CD4-positive, alpha-beta T cell treated with Interleukin-15 for 4 hours (primary cell): Measurements from ENCODE around the gene PODXL2.
"Not testable (repeated sequence)": the region's sequence is repeated elsewhere in the genome, so short reads cannot be mapped to it uniquely, and the experiment has no call there.

Experiments used
- DNase-seq: peaks from one replicate; pipeline ENCODE4 v3.0.0-alpha.2; 2020; ENCODE audit warnings: low spot score

Gene PODXL2

DNA sequence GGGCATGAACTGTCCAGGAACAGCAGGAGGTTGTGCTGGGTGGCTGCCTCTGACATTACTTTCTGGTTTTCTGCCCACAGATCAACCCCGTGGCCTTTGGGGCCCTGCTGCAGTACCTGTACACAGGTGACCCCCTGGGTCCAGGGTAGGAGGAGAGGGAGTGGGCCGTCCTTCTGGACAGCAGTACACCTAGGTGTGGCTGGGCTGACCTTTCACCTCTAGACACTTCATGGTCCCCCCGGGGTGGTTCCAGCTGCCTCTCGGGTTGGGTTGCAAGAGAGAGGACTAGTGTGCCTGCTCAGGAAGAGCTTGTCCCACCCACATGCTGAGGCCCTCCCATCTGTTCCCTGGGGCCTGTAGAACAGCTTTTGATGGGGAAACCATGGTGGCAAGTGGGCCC is 47.5 kb downstream of the PODXL2 start:
- DNase-seq, result no peak

DNA sequence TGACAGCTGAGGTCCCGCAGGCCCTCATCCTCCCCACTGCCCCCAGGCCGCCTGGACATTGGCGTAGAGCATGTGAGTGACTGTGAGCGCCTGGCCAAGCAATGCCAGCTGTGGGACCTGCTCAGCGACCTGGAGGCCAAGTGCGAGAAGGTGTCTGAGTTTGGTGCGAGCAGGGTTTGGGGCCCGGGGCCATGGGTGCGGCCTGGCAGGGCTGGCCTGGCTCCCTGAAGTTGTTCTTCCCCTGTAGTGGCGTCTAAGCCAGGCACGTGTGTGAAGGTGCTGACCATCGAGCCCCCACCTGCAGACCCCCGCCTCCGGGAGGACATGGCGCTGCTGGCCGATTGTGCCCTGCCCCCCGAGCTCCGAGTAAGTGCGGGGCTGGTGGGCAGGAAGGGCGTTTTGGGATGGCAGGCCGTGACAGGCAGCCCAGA is 48.0 kb downstream of the PODXL2 start:
- no peak for DNase-seq

DNA sequence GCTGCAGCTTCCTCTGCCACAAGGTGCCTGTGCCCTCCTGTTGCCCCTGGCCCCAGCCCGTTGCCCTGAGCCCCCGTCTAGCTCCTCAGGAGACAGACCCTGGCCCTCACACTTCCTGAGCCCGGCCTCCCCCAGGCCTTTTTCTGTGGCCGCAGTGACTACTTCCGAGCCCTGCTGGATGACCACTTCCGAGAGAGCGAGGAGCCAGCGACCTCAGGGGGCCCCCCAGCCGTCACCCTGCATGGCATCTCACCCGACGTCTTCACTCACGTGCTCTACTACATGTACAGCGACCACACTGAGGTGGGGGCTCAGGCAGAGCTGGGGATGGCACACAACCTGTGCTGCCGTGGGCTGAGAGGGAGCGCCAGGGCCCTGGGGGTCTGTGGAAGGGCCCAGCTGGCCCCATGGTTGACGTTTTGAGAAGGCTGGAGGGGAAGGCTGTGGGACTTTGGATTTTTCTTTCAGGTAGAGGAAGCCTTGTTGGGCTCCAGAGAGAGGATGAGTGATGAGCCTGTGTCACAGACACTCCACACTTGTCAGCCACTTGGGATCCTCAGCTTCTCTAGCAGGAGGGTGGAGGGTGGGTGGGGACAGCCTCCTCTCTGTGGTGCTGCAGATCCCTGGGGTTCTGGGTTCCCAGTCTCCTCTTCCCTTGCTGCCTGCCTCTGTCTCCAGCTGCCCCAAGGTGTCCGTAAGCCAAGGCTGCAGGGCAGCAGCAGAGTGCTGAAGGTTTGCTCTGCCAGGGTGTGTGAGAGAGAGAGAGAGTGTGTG is 48.7 kb downstream of the PODXL2 start:
- DNase-seq, result no peak

DNA sequence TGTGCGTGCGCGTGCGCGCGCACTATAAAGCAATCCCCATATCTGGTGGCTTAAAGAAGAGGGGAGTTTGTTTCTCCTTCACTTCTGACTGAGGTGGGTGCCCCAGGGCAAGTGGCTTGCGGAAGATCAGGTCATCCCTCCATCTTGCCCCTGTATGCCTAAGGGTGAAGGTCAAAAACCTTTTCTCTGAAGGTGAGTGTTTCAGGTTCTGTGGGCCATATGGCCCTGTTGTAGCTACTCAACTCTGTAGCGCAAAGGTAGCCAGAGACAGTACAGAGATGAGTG is 49.3 kb downstream of the PODXL2 start:
- DNase-seq, result no peak

DNA sequence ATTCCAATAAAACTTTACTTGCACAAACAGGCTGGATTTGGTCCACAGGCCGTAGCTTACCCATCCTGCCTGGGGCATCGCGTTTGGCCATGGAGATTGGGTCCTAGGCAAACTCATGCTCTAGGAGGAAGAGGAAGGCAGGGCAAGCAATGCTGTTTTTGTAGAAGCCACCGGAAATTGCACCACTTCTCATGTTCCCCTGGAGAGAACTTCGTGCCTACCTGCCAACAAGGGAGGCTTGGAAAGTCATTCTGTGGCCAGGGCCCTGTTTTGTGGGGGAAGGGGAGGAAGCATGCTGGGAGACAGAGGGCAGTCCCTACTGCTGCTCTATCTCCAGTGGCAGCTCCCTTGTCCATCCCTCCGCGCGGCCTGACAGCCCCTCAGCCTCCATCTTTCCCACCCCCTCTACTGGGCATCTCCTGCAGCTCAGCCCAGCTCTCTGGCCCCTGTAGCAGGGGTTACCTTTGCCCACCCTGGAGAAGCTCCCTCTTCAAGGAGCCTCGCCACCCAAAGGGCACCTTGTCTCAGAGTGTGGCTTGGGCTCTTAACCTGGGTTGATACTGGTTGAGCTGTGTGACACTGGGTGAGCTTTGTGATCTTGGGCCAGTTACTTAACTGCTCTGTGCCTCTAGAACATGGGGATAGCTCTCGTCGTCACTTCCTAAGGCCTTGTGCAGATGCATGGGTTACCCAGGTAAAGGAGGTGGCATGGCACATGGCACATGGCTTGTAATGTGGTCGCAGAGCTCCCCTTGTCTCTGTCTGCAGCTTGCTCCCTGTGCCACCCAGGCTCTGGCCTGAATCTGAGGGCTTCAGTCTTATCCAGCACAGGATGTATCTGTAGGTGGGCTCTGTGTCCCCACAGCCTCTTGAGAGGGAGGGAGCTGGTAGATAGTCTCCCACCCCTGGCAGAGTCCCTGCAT is 49.9 kb downstream of the PODXL2 start:
- no peak for DNase-seq

DNA sequence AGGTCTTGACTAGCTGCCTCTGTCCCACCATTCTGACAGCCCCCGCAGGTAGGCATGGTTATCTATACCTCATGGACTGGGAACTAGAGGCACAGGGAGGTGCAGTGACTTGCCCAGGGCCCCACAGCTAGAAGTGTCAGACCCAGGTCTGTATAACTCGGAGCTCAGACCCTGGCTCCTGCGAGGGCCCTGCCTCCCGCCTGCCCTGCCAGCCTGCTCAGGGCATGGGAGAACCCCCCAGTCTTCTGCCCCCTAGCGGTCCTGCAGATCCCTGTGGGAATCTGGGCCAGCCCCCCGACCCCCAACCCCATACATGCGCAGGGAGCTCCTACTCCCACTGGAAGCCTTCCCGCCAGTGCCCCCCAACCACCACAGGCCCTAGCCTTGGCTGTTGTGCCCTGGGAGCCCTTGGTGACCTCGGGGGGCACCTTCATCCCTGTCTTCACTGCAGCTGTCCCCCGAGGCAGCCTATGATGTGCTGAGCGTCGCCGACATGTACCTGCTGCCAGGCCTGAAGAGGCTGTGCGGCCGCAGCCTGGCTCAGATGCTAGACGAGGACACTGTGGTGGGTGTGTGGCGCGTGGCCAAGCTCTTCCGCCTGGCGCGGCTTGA is 50.7 kb downstream of the PODXL2 start:
- no peak for DNase-seq

DNA sequence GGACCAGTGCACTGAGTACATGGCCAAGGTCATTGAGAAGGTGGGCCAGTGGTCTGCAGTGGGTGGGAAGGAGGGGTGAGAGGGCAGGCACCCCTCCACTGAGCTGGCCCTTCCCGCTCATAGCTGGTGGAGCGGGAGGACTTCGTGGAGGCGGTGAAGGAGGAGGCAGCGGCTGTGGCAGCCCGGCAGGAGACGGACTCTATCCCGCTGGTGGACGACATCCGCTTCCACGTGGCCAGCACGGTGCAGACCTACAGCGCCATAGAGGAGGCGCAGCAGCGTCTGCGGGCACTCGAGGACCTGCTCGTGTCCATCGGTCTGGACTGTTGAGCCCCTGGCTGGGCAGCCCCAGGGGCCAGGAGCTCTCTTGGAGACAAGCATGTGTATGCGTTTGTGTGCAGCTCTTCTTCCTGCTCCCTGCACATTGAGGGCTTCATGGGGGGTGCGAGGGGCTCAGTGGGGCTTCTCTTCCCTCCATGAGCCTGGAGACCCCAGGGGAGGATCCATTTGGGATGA is 51.2 kb downstream of the PODXL2 start:
- DNase-seq, result no peak

DNA sequence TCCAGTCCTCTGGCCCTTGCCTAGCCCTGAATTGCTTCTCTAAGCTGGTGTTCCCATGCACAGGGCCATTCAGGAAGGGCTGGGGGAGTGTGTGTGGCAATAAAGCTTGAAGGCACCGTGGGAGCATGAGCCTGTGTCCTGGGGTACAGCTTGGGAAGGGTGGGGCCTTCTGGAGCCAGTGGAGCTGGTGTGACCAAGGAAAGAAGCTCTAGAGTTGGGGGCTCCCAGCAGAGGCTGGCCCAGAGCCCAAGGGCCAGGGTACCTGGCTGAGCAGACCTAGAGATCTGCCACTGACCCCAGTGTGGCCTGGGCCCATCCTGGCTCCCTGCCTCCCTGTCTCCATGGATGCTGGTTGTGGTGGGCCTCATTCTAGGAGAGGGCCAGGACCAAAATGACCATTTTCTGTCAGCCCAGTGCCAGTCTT is 51.8 kb downstream of the PODXL2 start:
- DNase-seq, result no peak

DNA sequence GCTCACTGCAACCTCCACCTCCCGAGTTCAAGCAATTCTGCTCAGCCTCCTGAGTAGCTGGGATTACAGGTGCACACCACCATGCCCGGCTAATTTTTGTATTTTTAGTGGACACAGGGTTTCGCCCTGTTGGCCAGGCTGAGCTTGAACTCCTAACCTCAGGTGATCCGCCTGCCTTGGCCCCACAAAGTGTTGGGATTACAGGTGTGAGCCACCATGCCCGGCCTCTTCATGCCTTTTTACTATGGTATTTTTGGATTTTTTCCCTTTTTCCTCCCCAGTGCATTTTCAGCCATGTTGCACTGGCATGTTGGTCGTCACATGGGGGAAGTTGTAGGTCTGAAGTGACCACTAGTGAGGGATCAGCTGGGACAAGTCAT is 53.2 kb downstream of the PODXL2 start:
- DNase-seq, result not testable (repeated sequence)

DNA sequence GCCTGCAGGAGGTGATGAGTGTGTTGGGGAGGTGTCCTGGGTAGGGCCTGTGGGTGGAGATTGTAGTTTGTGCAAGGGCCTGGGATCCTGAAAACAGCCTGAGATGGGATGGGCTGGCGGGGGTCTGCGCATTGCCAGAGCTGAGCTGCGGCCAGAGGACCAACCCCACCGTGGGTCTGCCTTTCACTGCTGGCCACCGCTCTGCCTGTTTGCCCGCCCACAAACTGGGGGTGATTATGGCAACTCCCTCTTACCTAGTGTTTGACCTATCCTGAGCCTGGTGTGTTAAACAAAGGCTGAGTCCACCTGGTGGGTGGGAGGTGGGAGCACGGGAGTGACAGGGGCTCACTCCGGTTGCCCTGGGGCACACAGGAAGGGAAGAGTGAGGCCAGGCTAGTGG is 53.6 kb downstream of the PODXL2 start:
- DNase-seq, result no peak

DNA sequence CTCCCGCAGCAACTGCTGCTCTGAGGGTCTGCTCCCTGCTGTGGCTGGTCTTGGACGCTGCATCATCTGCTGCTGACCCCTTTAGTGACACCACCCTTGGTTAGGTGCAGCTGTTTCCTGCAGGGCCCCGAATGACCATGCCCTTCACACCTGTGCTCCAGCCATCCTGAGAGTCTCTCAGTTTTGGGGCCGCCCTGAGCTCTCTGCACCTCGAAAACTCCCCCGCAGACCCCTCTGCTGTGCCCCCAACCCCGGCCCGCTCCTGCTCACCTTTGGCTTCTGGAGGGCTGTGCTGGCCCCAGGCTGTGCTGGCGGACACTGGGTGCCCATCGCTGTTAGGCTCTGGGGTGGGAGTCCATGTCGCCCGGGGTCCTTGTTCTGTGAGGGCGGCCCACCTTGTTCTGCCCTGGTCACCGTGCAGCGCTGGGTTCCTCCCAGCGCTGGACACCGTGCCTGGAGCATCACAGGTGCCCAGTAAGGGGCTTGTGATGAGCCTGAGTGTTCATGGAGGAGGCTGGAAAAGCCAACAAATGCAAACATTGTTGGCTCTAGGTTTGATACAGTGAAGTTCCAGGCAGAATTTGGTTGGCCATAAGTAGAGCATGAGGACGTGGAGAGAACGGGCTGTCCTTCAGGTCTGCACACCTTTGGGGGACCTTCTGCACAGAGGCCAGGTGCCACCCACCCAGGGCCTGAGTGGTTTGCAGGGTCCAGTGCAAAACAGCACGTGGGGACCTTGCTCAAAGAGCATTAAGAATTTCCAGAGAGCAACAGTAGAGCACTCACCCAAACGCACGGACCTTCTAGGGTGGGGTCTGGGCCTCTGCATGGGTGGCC is 56.1 kb downstream of the PODXL2 start:
- DNase-seq, result no peak

DNA sequence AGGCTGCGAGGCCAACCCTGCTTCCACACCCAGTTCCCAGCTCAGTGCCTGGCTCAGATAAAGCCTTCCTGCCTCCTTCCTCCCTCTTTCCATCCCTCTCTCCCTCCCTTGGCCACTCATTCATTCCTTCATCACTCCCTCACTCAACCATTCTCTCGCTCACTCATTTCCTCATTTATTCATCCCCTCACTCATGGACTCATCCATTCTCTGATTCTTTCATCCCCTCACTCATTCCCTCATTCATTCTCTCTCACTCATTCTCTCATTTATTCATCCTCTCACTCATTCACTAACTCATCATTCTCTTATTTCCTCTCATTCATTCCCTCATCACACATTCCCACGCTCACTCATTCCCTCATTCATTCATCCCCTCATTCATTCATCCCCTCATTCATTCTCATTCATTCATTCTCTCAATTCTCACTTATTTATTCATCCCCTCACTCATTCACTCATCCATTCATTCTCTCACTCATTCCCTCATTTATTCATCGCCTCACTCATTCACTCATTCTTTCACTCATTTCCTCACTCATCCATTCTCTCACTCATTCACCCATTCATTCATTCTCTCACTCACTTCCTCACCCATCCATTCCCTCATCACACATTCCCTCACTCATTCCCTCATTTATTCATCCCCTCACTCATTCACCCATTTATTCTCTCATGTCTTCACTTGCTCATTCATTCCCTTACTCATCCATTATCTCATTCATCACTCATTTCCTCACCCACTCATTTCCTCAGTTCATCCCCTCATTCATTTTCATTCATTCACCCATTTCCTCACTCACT is 56.9 kb downstream of the PODXL2 start:
- DNase-seq, result no peak

DNA sequence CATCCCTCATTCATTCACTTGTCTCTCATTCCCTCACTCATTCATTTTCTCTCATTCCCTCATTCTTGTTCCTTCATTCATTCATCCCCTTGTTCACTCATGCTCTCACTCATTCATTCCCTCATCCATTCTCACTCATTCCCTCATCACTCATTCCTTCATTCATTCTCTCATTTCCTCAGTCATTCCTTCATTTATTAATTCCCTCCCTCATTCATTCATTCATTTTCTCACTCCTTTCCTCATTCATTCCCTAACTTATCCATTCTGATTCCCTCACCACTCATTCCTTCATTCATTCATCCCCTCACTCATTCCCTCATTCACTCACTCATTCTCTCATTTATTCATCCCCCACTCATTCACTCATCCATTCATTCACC is 57.5 kb downstream of the PODXL2 start:
- no peak for DNase-seq

DNA sequence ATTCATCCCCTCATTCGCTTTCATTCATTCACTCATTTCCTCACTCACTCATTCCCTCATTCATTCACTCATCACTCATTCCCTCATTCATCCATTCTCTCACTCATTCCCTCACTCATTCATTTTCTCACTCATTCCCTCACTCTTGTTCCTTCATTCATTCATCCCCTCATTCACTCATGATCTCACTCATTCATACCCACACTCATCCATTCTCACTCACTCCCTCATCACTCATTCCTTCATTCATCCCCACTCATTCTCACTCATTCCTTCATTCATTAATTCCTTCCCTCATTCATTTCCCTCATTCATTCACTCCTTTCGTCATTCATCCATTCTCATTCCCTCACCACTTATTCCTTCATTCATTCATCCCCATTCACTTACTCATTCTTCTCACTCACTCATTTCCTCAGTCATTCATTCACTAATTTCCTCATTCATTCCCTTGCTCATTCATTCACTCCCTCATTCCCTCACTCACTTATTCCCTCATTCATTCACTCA is 58.3 kb downstream of the PODXL2 start:
- DNase-seq, result no peak

DNA sequence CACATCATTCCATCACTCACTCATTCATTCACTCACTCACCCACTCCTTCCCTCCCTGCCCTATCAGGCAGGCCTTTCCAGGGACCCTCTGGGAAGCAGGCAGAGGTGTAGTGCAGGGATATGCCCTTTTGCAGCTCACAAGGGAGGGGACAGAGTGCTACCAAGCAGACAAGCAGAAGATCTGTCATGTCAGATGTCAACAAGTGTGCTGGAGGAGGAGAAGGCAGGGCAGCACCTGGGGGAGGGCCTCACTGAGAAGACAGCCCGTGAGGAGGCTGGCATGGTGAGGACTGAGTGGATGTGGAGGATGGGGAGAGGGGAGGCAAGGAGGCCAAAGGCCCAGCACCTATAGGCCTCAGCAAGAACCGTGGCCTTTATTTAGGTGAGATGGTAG is 59.0 kb downstream of the PODXL2 start:
- no peak for DNase-seq

DNA sequence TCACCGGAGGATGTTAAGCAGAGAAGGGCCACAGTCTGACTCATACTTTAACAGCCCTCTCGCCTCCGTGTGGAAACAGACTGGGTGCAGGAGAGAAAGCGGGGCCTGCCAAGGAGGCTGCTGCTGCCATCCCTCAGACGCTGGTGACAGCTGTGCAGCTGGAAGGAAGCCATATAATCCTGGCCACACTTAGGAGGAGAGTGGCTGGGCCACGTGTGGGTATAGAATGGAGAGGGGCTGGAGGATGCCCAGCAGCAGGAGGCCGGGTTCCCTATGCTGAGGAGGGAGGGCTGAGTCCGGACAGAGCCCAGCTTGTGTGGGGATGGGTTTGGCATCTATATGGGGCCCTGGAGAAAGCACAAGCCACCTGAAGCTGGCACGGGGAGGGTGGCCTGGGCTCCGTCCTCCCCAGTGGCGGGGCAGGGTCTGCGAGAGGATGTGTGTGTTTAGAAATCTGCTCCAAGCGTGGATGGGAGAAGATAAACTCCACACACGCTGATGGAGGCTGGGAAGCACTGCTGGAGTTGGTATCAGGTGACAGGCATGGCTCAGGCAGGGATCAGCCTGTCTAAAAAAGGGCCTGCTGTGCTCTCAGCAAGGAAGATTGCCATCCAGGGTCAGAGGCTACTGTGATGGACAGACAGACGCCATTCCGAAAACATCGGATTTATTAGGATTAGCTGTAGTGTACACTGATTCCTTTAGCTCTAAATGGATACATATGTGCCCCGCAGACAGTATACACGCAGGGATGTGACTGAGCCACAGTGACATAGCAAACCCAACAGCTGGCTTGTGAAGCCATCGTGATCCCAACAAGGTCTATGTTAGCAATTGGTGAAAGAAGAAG is 59.7 kb downstream of the PODXL2 start:
- DNase-seq, result no peak

DNA sequence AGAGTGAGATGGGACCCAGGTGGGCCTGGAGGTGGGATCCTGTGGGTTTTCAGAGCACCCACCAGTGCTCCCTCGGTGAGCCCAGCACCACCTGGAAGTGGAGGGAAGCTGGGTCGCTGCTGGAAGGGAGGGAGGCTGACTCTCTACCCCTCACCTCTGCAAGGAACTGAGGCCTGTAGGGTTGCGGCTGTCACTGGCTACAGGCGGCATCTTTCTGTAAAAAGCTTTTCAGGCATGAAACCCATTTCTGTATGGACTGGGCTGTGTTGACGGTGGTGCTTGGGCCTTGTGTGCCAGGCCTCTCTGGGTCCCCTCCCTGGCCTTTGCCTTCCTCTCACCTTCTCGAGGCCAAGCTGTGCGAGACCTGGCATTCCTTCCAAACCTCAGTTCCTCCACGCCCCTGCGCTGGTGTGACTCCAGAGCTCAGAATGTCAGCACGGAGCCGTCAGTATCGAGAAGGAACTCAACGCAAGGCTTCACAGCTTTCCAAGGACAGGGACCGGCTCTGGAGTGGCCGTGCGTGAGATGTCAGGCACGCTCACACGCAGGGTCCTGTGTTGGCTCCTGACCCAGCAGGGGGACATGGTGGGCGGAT is 60.4 kb downstream of the PODXL2 start:
- no peak for DNase-seq

DNA sequence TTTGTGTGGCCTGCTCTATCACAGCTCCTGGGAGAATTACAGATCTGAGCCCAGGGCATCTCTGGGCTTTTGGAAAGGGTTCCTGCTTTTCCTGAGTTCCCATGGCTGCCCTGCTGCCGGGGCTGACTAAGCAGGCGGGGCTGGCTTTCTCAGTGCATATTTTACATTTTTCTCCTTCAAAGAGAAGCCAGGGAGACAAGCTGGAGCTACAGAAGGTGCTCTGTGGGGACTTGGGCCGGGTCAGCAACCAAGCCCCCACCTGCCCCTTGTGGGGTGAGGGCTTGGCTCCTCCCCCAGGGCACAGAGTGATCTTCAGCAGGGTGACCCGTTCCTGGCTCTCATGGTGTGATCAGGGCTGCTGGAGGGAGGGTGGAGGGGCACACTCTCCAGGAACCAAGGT is 61.1 kb downstream of the PODXL2 start:
- DNase-seq, result no peak

DNA sequence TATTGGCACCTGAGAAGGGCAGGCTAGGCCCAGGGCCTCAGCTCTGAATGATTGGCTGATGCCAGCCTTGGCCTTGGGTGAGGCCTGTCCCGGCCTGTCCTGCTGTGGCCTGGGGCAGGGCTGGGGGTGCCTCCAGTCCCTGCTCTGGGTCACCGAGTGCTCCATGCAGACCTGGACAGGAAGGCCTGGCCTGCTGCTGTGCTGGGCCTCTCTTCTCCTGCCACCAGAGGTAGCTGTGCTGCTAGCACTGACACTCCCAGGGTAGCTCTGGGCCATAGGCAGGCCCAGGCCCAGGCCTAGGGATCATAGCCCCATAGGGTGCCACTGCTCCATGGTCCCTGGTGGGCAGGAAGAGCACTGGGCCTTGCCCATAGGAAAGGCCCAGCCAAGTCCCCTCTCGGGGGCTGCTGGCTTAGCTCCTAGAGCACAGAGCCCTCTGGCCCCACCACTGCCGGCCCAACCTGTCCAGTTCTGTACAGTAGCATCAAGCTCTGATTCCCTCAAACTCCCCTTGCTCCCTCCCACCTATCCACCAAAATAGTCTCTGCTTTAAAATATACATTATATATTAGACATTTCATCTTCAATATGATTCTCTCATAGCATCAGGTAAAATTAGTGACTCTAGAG is 62.0 kb downstream of the PODXL2 start:
- DNase-seq, result no peak
